ENCODE data around the gene TTLL8.

TTLL8 gene

DNA sequence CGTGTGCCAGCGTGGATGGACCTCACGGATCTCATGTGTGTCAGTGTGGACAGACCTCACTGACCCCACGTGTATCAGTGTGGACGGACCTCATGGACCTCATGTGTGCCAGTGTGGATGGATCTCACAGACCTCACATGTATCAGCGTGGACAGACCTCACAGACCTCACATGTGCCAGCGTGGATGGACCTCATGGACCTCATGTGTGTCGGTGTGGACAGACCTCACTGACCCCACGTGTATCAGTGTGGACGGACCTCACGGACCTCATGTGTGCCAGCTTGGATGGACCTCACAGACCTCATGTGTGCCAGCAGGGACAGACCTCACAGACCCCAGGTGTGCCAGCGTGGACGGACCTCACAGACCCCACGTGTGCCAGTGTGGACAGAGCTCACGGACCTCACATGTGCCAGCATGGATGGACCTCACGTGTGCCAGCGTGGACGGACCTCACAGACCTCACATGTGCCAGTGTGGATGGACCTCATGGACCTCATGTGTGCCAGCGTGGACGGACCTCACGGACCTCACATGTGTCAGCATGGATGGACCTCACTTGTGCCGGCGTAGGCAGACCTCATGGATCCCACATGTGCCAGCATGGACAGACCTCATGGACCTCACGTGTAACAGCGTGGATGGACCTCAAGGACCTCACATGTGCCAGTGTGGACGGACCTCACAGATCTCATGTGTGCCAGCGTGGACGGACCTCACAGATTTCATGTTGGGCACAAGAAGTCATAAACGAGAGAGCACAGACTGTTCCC is 18.2 kb downstream of the TTLL8 start:
- DNase-seq: no peak

DNA sequence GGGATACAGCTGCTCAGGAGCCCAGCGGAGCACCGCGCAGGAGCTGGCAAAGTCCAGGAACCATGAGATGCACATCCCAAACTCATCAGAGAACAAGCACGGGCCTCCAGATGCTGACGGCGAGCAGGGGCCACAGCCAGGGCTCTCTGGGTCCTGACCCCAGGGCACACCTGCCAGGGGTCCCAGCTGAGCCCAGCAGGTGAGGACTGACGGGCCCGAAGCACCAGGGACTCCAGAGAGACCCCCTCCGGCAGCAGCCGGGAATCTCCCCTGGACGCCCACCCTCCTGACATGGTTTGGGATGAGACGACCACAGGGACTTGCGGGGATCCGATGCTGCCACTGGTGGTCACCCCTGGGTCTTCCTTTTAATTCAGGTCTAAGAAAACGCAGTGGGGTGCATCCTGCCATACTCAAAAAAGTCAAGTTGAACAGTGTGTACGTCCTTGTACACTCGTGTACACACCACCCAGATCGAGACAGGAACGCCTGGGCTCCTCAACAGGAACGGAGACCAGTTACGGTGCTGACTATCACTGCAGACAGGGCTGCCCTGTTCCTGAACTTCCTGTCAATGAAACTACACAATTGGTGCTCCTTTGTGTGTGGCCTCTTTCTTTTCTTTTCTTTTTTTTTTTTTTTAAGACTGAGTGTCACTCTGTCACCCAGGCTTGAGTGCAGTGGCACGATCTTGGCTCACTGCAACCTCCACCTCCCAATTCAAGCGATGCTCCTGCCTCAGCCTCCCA is 21.9 kb downstream of the TTLL8 start:
- no peak for DNase-seq

DNA sequence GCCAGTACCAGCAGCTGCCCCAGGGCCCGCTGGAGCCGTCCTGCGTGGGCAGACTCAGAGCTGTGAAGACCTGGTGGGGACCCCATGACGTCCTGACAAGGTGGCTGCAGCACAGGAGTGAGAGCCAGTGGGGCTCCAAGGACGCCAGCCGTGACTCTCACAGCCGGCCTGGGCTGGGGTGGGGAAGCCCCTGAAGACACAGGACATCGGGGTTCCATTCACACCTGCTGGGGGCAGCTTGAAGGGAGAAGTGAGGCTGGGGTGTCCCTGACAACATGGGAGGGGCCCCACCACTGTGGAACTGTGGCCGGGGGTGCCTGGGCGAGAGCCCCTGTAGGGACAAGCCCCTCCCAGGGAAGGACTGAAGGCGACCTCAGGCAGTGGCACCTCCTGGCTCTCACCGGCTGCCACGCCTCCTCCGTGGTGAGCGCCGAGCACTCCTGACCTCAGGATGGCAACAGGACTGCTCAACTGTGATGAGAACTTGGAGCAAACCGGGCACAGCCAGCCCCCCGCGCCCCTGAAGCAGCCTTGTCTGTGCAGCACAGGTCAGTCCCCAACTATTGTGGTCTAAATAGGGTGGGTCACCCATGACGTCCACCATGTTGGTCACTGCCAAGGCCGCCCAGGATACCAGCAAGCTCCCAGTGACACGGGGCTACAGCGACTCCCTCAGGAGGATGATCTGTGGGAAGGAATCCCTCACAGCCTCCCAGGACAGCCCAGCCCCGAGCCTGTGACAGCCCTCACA is 22.8 kb downstream of the TTLL8 start:
- DNase-seq: no peak

DNA sequence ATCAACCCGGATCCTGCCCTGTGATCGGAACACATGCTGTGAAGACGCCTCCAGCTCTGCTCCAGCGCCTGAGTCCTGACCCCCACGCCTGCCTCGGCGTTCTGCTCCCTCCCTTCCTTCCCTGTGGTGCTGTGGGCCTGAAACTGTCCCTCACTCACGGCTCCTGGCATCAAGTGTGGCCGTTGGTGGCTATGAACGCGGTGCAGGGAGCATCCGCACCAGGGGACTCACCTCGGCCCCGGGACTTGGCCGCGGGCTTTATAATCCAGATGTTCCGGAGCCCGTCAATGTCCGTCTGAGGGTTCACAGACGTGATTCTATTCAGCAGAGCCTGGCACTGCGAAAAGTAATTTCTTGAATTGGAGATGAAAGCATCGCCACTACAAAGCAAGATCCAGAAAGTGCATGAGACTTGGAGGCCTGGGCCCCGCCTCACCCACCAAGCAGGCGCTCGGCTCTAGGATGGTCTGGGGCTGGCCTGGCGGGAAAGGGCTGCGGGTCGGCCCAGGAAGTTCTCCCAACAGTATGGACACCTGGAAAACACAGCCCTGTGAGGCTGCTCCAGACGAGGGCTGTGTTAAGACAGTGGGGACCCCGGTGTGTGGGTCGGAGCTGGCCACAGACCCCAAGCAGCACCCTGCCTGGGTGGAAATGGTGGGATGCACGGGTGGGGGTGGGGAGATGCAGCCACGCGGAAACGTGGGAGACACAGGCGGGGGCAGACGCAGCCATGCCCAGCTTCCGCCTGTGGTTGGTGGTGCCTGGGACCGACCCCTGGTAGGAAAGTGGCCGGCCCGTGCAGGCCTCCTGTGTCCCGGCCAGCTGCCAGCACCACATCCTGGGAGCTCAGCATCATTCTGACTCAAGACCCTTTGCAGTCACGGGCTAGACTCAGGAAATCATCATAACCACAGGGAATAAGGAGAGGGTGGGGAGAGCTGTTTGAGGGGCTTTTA is 23.7 kb downstream of the TTLL8 start:
- DNase-seq: no peak

DNA sequence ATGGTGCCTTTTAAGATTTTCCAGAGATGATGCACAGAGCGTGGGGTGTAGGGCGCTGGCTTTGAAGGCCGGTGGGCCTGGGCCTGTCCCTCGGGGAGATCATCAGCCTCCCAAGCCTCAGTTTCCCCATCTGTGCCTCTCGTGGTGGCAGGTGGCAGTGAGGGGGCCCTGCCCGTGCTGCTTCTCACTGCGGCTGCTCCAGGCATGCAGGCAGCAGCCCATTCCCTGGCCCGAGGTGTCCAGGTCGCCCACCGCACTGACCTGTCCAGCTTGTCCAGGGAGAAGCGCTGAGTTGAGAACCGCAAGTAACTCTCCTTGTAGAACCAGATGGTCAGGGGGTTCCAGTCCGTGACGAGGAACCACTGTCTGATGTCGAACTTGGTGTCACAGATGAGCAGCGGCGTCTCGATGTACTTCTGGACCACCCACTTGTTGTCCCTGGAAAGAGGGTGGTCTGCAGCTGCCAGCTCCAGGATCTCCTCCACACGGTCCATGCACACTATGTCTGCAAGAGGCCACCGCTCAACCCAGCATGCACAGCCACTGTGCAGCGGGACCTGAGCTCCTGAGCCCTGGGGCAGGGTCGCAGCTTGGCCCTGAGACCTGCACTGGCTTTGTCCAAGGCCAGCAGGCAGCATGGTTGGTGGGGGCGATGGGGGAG is 25.0 kb downstream of the TTLL8 start:
- DNase-seq: no peak

DNA sequence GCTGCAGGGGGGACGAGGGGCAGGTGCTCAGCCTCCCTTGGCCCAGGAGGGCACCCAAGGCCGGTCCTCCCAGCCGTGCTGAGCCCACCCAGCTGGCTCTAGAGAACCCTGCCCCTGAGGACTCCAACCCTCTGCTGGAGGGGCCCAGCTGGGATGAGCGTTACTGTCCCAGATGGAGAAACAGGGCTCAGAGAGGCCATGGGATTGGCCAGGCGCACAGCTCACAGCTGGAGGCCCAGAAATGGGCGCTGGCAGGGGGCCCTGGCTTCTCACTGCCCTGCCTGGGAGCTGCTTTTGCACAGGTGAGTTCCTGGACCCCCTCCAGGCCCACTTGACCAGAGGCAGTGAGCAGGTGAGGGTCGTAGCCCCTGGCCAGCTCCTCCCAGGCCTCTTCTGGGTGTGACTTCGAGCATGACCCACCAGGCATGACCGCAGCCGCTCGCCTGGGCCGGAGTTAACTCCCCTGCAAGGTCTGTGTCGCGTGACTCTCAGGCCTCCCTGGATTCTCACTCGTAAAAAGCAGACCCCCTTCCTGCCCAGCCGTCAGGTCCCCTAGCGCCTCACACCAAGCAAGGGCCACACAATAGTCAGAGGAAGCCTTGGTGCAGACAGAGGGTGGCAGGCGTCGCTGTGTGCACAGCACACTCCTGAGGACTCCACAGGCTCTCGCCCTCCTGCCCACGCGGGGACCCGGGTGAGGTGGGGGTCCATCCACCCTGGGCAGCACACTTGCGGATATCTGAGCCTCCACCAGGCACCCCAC is 25.8 kb downstream of the TTLL8 start:
- DNase-seq: no peak

DNA sequence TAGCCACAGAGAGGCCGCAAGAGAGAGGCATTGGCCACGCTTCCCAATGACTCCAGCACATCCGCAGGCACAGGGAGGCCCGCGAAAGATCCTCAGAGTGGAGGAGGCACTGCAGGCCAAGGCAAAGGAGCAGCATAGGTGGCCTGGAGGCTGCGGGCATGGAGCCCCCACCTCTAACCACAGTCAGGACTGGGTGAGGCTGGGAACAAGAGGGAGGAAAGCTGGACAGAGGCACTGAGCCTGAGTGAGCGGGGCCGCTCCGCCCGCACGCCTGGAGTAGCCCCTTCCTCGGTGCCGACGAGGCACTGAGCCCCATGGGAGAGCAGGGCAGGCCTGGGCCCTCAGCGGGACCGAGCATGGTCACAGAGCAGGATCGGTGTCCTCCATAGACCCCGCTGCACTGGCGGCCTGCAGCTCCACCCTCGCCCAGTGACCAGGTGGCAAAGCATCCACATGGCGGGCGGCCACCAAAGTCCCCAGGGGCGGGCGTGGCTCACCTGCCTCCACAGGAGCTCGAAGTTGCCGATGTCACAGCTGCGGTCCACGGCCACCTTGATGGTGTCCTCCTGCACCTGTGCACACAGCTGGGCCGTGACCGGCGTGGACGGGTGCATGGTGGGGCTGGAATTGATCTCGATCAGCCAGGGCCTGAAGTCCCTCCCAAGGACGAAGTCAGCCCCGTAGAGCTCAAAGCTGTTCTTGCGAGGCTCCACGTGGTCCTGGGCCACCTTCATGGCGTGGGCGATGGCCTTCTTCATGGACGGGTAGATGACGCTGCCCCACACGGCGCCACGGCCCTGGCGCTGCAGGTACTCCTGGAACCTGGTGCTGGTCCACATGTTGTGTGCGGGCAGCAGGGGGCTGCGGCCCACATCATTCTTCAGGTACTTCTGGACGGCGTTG is 26.7 kb downstream of the TTLL8 start:
- DNase-seq: no peak

DNA sequence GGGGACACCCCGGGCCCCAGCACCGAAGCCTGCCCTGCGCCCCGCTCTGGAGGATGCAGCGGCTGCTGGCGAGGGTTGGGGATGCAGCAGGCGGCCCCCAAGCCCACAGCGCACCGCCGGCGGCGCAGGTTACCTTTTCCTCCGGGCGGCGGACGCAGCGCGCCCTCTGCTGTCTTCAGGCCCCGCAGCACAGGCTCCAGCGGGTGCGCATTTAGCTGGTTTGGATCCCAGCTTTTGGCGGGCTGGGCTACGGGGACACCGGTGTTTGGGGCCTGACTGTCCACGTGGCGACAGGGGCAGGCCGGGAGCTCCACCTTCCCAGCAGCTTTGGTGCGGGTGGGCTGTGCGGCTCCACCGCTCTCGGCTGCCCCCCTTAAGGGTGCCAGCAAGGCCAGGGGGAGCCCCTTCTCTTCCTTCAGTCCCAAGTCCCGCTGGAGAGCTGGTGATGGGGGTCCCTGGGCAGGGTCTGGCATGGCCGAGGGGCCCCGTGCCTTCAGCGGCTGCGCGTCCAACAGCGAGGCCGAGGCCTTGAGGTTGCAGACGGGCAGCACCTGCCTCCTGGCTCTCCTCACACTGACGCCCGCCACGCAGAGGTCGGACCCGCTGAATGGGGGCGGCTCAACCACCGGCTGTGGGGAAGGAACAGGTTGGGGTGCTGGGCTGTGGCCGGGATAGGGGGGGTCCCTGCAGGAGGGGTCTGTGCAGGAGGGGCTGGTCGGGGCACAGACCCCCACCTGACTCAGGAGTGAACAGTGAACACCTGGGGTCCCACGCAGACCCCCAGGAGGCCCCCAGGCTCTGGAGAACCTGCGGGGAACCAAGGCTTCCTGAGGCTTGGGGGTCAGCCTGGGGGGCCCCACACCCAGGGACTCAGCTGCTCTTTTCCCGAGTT is 27.6 kb downstream of the TTLL8 start:
- DNase-seq: peak; percentile 93

DNA sequence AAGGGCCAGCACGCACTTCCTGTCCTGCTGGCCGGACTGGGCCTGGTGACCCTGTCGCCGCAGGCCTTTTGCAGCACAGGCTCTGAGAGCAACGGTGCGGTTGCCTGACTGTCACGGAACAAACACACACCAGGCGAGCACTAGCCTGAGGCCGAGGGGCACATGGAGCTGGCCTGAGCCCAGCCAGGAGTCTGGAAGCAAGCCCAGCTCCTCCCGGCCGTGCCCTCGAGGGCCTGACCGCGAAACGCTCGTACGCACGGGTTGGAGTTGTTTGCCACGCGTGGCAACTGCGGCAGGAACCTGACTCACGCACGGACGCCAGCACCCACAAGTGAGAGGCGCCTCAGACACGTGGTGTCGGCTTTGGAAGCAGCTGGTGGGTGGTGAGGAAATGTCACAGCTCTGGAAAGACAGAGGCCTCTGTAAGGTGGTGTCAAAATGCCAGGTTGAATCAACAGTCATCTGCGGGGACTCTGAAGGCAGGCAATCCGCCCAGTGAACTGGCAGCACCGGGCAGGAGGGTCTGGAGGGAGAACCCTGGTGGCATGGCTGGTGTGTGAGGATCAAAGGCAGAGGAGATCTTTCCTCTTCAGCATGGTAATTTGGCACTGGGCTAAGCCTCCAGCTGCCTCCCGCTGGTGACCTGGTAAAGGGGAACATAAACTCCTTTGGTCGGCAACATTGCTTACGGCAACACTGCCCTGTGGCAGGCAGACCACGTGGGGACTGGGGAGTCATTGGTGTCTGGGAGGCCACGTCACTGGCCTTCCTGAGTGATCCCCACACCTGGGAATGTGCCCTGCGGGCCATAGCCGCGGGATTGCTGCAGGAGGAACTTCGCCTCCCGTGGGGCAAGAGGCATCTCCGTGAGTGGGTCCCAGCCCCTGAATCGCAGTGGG is 30.2 kb downstream of the TTLL8 start:
- peak; percentile 71 for DNase-seq

DNA sequence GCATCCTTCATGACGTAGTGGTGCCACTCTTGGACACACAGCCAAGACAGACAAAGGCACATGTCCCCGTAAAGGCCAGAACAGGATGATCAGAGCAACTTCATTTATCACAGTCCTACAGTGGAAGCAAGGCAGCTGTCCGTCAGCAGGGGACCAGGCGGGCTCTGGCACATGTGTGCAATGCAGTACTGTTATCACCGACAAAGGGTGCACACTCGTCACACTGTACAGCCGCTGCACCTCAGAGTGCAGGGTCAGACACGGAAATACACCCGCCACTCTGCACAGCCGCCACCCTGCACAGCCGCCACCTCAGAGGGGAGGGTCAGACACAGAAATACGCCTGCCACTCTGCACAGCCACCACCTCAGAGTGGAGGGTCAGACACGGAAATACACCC is 32.1 kb downstream of the TTLL8 start:
- DNase-seq: no peak

DNA sequence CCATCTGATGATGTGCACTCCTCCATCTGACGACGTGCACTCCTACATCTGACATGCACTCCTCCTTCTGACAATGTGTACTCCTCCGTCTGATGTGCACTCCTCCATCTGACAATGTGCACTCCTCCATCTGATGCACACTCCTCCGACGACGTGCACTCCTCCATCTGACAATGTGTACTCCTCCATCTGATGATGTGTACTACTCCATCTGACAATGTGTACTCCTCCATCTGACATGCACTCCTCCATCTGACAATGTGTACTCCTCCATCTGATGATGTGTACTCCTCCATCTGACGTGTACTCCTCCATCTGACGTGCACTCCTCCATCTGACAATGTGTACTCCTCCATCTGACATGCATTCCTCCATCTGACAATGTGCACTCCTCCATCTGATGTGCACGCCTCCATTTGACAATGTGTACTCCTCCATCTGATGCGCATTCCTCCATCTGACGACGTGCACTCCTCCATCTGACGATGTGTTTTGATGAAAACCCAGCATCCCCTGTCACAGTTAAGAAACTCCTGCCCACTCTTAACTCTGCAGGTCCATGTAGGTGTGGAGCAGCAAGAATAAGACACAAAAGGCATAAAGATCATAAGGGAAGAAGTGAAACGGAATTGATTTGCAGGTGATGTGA is 35.8 kb downstream of the TTLL8 start:
- no peak for DNase-seq

DNA sequence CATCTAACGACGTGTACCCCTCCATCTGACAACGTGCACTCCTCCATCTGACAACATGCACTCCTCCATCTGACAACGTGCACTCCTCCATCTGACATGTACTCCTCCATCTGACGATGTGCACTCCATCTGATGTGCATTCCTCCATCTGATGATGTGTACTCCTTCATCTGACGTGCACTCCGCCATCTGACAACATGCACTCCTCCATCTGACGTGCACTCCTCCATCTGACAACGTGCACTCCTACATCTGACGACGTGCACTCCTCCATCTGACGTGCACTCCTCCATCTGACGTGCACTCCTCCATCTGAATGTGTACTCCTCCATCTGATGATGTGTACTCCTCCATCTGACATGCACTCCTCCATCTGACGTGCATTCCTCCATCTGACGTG is 37.5 kb downstream of the TTLL8 start:
- DNase-seq: no peak

DNA sequence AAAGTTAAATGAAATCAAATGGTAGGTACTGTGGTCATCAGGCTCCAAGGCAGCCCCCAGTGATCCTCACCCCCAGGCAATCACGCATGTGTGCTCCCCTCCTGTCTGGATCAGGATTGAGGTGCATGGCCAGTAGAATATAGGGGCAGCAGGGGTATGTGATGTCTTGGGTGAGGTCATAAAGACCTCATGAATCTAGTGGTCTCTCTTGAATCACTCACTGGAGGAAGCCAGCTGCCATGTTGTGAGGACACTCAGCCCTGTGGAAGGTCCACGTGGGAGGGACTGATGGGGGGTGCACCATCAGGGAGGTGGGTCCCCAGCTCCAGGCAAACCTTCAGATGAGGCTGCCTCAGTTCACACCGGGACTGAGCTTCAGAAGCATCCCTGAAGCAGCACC is 38.8 kb downstream of the TTLL8 start:
- no peak for DNase-seq

DNA sequence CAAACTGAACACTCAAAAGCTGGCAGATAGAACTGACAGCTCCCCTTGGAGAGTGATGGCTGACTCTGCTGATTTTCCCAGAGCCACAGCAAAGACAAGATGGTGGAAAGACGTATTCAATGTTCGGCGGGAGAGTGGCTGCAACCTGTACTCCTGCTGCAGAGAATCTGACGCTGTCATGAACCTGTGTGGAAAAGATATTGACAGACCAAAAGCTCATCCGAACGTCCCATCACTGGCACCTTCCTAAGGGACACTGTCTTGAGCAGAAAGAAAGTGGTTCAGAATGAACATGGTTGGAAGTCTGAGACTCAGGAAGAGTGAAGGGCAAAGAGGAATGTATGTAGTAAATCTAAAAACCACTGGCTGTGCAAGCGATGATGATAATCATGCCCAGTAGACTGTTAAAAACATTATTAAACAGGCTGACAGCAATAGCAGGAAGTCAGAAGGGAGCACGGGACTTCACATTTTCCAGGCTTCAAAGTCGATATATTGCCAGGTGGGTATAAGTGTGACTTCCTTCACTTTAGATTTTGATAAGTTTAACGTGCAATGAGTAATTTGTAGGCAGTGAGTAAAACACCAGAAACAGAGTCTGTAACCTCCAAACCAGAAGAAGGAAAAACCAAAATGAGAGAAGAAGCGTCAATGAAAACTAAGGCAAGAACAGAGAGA is 39.4 kb downstream of the TTLL8 start:
- peak; percentile 55 for DNase-seq

DNA sequence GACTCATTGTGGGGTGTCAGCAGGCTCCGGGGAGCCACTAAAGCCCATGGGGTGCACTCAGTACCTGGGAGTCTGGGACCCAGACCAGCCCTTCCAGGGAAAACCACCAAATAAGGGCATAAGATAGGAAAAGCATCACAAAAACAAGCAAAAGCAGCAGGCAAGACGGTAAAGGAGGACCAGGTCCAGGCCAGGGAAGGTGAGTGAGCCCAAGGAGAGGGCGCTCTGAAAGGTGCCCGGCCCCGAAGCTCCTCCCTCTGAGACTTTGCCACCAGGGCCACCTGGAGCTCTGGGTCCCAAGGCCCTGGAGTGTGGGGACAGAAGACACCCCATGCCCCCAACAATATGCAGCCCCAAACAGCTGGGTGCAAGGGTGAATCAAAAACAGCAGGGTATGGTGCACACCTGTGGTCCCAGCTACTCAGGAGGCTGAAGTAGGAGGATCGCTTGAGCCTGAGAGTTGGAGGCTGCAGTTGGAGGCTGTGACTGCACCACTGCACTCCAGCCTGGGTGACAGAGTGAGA is 40.3 kb downstream of the TTLL8 start:
- DNase-seq: no peak

DNA sequence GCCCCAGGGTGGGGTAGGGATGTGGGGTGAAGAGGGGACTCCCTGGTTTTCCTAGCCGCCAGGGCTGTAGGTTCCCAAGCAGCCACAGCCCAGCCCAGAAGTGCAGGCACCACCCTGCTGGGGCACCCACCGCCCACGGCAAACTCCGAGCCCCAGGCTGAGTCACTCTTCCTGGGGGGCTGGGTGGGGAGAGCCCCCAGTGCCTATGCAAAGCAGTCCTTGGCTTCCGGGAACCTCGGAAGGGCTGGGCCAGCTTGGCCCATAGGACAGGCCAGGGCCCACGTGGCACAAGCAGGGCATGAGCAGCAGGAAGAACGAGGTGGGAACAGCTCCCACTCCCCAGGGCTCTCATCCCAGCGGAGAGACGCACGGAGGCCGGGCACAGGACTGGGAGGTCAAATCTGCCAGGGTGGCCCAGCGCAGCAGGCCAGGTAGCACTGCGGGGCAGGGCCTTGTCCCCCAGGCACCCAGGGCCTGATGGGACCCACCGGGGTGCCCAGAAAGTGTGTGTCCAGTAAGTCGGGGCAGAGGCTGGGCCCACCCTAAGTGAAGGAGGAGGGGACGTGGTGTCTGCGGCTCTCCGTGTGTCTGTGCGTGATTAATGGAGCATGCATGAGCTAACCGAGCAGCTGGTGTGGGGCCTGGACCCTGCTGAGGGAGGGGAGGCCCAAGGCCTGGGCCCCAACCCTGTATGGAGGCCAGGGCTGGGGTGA is 41.0 kb downstream of the TTLL8 start:
- peak; percentile 85 for DNase-seq
